Sigmoid colon (tissue), 7 donors: ENCODE data around the gene SIPA1L3. TPM values are rescaled to one million over a fixed set of nuclear protein-coding genes. Genes with fewer than 3 reads are reported as not detected.

Experiments
- DNase-seq: peaks from one replicate; pipeline ENCODE4 v3.0.0-alpha.2; 2019
- H3K27ac ChIP-seq, 4 donors: fragments of 200-600 bp; sonication (generic); one replicate each; pipeline ENCODE4 v1.5.1; 2016 to 2019; ENCODE audit warnings: mild to moderate bottlenecking in 1 of 4
- H3K27me3 ChIP-seq, 3 donors: fragments of 200-600 bp; sonication (generic); one replicate each; pipeline ENCODE4 v1.5.1; 2019; ENCODE audit warnings: mild to moderate bottlenecking in 1 of 3
- H3K36me3 ChIP-seq, 4 donors: fragments of 200-600 bp; sonication (generic); one replicate each; pipeline ENCODE4 v1.5.1; 2016 to 2019
- H3K4me1 ChIP-seq, 4 donors: fragments of 200-600 bp; sonication (generic); one replicate each; pipeline ENCODE4 v1.5.1; 2017 to 2019
- H3K4me3 ChIP-seq, 4 donors: fragments of 200-600 bp; sonication (generic); one replicate each; pipeline ENCODE4 v1.5.1; 2017 to 2019; ENCODE audit warnings: mild to moderate bottlenecking in 2 of 4, moderate library complexity in 1 of 4
- H3K9me3 ChIP-seq, 4 donors: fragments of 200-600 bp in 3 of 4; sonication (generic) in 3 of 4; one replicate each; pipeline versions ENCODE4 v1.5.1 to v1.6.1; 2013 to 2019
- EP300 ChIP-seq, 4 donors: sonication (generic); formaldehyde crosslinking; IDR thresholded peaks; one replicate each; pipeline ENCODE4 v1.6.1; 2017; ENCODE audit warnings: antibody characterized with exemption in 4 of 4
- POLR2A ChIP-seq, 2 donors: fragments of 450-650 bp; IDR thresholded peaks; one replicate each; pipeline ENCODE4 v1.6.1; 2016; ENCODE audit warnings: antibody characterized with exemption in 2 of 2, mild to moderate bottlenecking in 2 of 2, moderate library complexity in 2 of 2
- POLR2AphosphoS5 ChIP-seq, 4 donors: sonication (generic); formaldehyde crosslinking; IDR thresholded peaks; one replicate each; pipeline ENCODE4 v1.6.1; 2017; ENCODE audit warnings: antibody characterized with exemption in 4 of 4
- whole genome bisulfite sequencing, 2 donors: extraction: QIAGEN DNeasy Blood & Tissue Kit; methylation state at CpG; one replicate each; pipeline ENCODE4 v1.1.7; 2013; 5-methylcytosine and 5-hydroxymethylcytosine counted together
- intact Hi-C: fragments of 100-400 bp; cut with DNase I; formaldehyde crosslinking; loops from one replicate; pipeline ENCODE4 v1.15.1; 2023
- polyA plus RNA-seq, 3 donors: library from polyadenylated mRNA; stranded (reverse); fragments of 200-250 nt; gene quantifications; one replicate each; pipeline ENCODE4 v1.2.3, GENCODE V29; 2013
- total RNA-seq, 4 donors: library from RNA; depleted of rRNA; stranded (reverse); fragments of >200 nt; gene quantifications; one replicate each; pipeline ENCODE4 v1.1.0, GENCODE V29; 2016
- TF ChIP-seq, protein P1 (sequence below), 4 experiments: fragments of 450-650 bp in 3 of 4; fragments of 200-600 bp in 1 of 4; IDR thresholded peaks; one replicate each; pipeline ENCODE4 v1.5.1; 2016 to 2019; ENCODE audit warnings: antibody characterized with exemption in 4 of 4, mild to moderate bottlenecking in 3 of 4, moderate library complexity in 2 of 4
- donor health status: healthy with polysubstance abuse.
- donor health status: Bipolar disorder and iron deficiency.
- donor health status: healthy.

Gene SIPA1L3
- total and polyA plus RNA-seq, 7 donors = 7.7 to 47.9 (median 9.9) TPM

DNA sequence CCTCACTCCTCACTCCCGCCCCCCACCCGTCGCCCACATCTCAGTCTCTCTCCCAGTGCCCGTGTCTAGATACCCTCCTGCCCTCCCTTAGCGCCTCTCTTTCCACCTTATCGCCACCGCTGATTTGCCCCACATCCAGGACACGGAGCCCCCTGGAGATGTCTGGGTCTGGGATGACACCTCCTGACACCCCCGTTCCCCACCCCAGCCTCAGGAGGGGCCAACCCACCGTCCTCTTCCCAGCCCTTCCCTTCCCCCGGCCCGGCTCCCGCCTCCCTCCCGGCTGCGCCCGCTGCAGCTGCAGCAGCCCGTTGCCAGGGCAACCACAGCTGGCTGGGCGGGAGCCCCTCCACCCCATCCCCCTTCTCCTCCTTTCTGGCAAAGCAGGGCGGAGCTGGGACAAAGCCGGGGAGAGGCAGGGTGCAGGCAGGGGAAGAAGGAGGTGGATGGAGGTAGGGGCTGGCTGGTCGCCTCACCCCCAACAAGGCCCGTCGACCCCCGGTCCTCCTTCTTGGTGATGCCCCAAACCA, 303.5 kb downstream of the SIPA1L3 start:
- DNase-seq = peak; percentile 77
- H3K9me3 ChIP-seq = no peaks in the 10 kb centered on the region
- H3K27me3 ChIP-seq = peaks cover 30 to 78% (median 62%) of the 10 kb centered on the region in 3 donors
- peaks cover 0 to 30% (median 25%) of the 10 kb centered on the region in 4 donors for H3K4me1 ChIP-seq
- H3K36me3 ChIP-seq = peaks cover 0 to 15% (median 2%) of the 10 kb centered on the region in 4 donors
- intact Hi-C loops = no loop called here
- TF ChIP-seq EP300 (IDR thresholded peaks at IDR 0.05) = no peak
- TF ChIP-seq, protein P1, sequence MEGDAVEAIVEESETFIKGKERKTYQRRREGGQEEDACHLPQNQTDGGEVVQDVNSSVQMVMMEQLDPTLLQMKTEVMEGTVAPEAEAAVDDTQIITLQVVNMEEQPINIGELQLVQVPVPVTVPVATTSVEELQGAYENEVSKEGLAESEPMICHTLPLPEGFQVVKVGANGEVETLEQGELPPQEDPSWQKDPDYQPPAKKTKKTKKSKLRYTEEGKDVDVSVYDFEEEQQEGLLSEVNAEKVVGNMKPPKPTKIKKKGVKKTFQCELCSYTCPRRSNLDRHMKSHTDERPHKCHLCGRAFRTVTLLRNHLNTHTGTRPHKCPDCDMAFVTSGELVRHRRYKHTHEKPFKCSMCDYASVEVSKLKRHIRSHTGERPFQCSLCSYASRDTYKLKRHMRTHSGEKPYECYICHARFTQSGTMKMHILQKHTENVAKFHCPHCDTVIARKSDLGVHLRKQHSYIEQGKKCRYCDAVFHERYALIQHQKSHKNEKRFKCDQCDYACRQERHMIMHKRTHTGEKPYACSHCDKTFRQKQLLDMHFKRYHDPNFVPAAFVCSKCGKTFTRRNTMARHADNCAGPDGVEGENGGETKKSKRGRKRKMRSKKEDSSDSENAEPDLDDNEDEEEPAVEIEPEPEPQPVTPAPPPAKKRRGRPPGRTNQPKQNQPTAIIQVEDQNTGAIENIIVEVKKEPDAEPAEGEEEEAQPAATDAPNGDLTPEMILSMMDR (IDR thresholded peaks at IDR 0.05) = no peak
- no peak for TF ChIP-seq POLR2AphosphoS5 (IDR thresholded peaks at IDR 0.05)
- TF ChIP-seq POLR2A (IDR thresholded peaks at IDR 0.05) = no peak
- 3 to 6% methylated on average over 24 of the region's 24 CpGs for WGBS, 2 donors
- H3K4me3 ChIP-seq = peak overlapping the region in 3 of 4 donors; percentile 14 to 18 (median 18)
- H3K27ac ChIP-seq = peak overlapping the region; percentile 44 to 67 (median 60)

DNA sequence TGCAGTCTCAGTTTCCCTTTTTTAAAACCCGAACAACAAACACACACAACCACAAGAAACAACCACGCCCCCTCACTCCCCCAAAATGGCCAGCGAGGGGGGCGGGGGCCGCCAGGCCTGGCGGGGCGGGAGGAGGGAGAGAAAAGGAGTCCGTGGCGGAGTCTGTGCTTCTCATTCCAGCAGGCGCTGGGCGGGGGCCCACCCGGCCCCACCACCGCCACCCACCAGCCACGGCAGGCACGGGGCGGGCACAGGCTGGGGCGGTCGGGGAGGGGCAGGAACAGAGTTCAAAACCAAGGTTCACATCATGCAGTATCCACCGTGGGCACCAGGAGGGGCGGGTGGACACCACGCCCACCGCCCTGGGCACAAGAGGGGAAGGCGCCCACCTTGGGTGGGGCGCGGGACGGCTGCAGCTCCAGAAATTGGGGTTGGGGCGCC, 304.2 kb downstream of the SIPA1L3 start:
- peaks cover 30 to 83% (median 68%) of the 10 kb centered on the region in 3 donors for H3K27me3 ChIP-seq
- peak overlapping the region in 2 of 4 donors; percentile 44 to 67 for H3K27ac ChIP-seq
- H3K4me3 ChIP-seq = peak overlapping the region in 2 of 4 donors; percentile 13 to 18
- intact Hi-C loops = no loop called here
- H3K9me3 ChIP-seq = no peaks in the 10 kb centered on the region
- 1 to 4% methylated on average over 27 of the region's 27 CpGs for WGBS, 2 donors
- DNase-seq = no peak
- peaks cover 0 to 30% (median 25%) of the 10 kb centered on the region in 4 donors for H3K4me1 ChIP-seq
- peaks cover 0 to 8% (median 2%) of the 10 kb centered on the region in 4 donors for H3K36me3 ChIP-seq
- no peak for TF ChIP-seq POLR2A (IDR thresholded peaks at IDR 0.05)
- TF ChIP-seq EP300 (IDR thresholded peaks at IDR 0.05) = no peak
- TF ChIP-seq, protein P1 (IDR thresholded peaks at IDR 0.05) = no peak
- TF ChIP-seq POLR2AphosphoS5 (IDR thresholded peaks at IDR 0.05) = no peak

DNA sequence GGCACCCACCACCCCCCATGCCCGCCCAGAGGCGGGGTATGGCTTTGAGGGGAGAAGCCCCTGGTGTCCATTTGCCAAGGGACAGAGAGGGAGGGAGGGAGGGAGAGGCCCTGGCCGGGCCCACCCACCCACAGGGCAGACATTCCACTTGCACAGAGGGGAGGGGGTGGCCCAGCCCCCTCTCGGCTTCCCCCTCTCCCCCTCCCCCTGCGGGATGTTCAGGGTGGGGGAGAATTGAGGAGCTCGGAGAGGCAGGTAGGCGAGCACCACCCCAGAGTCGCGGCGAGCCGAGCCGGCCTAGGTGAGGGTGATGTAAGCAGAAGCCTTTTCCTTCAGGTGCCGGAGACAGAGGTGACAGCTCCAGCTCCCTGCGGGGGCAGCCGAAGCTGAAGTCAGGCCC, 304.8 kb downstream of the SIPA1L3 start:
- peaks cover 30 to 86% (median 74%) of the 10 kb centered on the region in 3 donors for H3K27me3 ChIP-seq
- intact Hi-C loops = no loop called here

DNA sequence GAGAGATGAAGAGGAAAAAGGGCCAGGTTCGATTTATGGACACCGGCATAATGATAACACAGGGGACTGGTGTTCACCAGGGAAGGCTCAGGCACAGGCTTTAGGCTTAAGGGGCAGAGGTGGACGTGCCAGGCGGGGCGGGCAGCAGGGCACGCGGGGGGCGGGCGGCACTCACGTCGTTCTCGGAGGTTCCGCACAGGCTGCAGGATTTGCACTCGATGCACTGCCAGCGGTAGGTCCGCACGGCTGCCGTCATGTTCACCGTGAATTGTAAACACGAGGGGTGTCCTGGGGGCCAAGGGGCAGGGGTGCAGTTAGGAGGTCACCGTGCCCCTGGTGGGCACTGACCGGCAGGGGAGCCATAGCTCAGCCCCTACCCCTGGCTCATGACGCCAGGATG, 306.5 kb downstream of the SIPA1L3 start:
- Histone ChIP-seq H3K4me3 (no peak overlapping the region), H3K27ac (no peak overlapping the region), H3K9me3 (no peaks in the 10 kb centered on the region), H3K4me1 (peaks cover 0 to 30% (median 25%) of the 10 kb centered on the region in 4 donors), H3K36me3 (no peaks in the 10 kb centered on the region), H3K27me3 (peaks cover 27 to 91% (median 78%) of the 10 kb centered on the region in 3 donors)
- TF ChIP-seq POLR2A (IDR thresholded peaks at IDR 0.05) (no peak), POLR2AphosphoS5 (IDR thresholded peaks at IDR 0.05) (no peak), EP300 (IDR thresholded peaks at IDR 0.05) (no peak)
- TF ChIP-seq, protein P1 (IDR thresholded peaks at IDR 0.05) = no peak
- DNase-seq = no peak
- intact Hi-C loops = no loop called here
- WGBS, 2 donors = 79 to 90% methylated on average over 23 of the region's 23 CpGs

More for the DNA sequence above, 304.8 kb downstream of the SIPA1L3 start:
- Histone ChIP-seq H3K36me3 (peaks cover 0 to 2% (median 0%) of the 10 kb centered on the region in 4 donors), H3K9me3 (no peaks in the 10 kb centered on the region), H3K4me1 (peaks cover 0 to 30% (median 25%) of the 10 kb centered on the region in 4 donors), H3K27ac (no peak overlapping the region), H3K4me3 (no peak overlapping the region)
- no peak for DNase-seq
- TF ChIP-seq POLR2A (IDR thresholded peaks at IDR 0.05) (no peak), POLR2AphosphoS5 (IDR thresholded peaks at IDR 0.05) (no peak), EP300 (IDR thresholded peaks at IDR 0.05) (no peak)
- TF ChIP-seq, protein P1 (IDR thresholded peaks at IDR 0.05) = no peak
- WGBS, 2 donors = 20 to 21% methylated on average over 15 of the region's 15 CpGs
